ENCODE measurements around the gene COL20A1.

DNA sequence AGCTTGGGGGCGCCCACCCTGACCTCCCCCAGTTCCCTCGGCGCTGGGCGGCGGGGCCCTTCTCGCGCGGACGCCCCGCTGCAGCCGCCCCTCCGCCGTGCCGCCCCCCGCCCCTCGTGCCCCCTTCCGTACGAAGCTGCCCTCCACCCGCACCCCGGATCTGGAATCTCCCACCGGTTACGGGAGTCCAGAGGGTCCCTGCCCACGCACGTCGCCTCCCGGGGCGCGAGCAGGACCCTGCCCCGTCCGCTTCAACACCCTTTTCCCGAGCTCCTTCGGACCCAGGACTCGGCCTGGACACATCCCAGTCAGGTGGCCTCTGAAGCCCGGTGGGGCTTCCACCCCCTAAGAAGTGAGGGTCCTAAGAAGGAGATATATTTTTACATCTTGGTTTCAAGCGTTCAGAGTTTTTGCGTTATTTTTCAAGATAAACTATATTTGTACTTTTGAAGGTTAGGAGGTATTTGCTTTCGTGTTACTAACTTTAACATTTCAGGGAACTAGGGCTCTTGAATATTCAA, 19.9 kb upstream of the COL20A1 start:
- TF ChIP-seq, protein P1, sequence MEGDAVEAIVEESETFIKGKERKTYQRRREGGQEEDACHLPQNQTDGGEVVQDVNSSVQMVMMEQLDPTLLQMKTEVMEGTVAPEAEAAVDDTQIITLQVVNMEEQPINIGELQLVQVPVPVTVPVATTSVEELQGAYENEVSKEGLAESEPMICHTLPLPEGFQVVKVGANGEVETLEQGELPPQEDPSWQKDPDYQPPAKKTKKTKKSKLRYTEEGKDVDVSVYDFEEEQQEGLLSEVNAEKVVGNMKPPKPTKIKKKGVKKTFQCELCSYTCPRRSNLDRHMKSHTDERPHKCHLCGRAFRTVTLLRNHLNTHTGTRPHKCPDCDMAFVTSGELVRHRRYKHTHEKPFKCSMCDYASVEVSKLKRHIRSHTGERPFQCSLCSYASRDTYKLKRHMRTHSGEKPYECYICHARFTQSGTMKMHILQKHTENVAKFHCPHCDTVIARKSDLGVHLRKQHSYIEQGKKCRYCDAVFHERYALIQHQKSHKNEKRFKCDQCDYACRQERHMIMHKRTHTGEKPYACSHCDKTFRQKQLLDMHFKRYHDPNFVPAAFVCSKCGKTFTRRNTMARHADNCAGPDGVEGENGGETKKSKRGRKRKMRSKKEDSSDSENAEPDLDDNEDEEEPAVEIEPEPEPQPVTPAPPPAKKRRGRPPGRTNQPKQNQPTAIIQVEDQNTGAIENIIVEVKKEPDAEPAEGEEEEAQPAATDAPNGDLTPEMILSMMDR (IDR thresholded peaks at IDR 0.05): no peak
- no peak for TF ChIP-seq ZFX (IDR thresholded peaks at IDR 0.05; ENCODE audit: borderline replicate concordance)

Data from 22Rv1 (cell line).